ENCODE measurements around the gene ZC3HAV1L.
"Not testable (repeated sequence)": the region's sequence is repeated elsewhere in the genome, so short reads cannot be mapped to it uniquely, and the experiment has no call there.

Gene ZC3HAV1L

DNA sequence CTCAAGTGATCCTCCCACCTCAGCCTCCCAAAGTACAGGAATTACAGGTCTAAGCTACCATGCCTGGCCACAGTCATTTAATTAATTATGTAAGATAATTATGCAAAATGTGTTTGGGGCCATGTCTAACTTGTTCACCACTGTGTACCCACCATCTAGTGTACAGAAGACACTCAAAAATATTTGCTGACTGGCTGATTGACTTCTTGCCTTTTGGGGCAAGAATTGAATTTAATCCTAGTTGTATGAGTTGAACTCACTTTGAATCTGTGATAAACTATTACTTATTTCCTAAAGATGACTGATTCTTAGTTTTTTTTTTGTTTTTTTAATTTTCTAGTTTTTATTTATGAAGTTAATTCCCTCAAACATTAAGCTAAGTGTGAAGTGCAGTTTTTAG, 15.8 kb upstream of the ZC3HAV1L start:
- DNase-seq (ENCODE audit: low read depth) = no peak

DNA sequence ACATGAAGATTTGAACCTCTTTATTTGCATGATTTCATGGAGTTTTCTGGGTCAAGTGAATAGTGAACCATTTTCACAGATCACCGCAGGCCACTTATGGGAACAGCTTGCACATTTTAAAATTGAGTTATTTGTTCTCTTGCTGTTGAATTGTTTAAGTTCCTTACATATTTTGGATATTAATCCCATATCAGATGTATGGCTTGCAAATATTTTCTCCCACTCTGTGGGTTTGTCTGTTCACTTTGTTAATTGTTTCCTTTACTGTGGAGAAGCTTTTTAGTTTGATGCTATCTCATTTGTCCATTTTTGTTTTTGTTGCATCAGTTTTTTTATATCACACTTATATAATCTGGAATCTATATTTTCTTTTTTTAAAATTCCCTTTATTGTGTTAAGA, 14.1 kb upstream of the ZC3HAV1L start:
- no peak for DNase-seq (ENCODE audit: low read depth)

GRCh38 chr7:139049111-139049510, 13.3 kb upstream of the ZC3HAV1L start:
- DNase-seq (ENCODE audit: low read depth) = no peak

GRCh38 chr7:139047970-139048369, 12.1 kb upstream of the ZC3HAV1L start:
- DNase-seq (ENCODE audit: low read depth) = no peak

GRCh38 chr7:139046143-139046542, 10.3 kb upstream of the ZC3HAV1L start:
- no peak for DNase-seq (ENCODE audit: low read depth)

DNA sequence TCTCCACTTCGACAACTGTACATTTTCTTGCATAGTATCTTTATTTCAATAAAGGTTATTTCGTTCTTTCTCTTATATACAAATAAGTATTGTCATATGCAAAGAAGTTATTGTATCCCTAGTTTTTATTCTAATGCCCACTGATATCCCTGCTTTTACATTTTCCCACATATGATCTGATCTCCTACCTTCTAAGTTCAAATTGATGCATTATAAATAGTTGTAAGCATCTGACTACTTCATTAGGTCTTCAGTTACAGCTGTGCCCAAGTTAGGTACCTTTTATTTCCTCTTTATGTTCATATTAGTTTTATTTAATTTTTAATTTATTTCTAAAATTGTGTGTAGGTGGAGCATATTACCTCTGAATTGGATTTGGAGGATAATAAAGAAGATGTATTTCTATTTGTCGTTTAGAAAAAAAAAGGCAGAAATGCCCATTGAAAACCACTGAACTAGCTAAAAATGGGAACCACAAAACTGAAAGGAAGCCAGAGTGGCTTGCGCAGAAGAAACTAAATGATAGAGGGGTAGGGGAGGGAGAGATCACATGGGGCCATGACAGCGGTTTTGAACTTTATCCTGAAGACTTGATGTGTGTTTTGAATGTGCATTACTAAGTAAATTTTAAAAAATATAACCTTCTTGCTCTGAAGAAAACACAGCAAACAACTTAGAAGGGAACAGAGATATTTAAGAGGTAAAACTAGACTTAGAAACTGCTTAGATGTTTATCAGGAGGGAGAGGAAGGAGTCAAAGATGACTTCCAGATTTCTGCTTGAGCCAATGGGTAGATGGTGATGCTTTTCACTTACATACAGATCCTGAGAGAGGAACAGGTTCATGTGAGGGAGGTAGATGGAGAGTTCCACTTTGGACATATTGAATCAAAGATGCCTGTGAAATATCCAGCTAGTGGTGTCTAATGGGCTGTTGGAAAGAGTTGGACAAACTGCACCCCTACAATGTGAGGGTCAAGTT, 9.3 kb upstream of the ZC3HAV1L start:
- no peak for DNase-seq (ENCODE audit: low read depth)

DNA sequence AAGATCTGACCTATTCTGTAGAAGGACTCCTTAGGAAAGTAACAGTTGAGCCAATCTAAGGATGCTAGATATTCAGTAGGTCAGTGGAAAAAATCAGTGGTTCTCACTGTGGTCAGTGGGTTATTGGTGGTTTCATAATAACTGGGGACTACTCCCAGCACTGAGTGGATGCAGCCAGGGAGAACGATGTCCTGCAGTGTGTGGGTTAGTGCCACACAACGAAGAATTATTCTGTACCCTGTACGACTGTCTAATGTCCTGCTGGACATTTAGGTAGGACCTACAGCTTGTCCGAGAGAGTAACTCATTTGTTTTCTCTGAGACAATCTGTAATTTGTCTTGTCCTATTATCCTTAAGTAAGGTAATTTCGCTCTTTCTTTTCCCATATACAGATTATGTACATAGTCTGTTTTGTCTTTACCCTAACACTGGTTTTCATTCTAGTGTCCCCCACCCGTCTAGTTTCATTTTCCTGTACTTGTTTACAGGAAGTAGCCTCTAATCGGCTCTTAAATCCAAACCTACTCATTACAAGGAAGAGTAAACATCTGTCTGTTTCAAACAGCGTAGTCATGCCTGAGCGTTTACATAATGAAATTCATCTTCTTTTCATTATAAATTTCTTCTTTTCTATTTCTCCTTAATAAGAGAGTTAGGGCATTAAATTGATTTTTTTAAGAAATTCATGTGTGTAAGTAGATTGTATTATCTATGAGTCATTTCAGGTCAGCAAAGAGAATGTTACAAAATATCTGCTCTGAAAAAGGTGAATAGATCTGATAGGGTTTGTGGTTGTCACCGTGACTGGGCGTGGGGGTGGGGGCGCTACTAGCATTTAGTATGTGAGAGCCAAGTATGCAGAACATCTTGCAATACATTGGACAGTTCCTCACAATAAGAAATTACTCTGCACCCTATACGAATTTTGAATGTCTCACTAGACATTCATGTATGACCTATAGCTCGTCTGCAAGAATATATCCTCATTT, 8.3 kb upstream of the ZC3HAV1L start:
- no peak for DNase-seq (ENCODE audit: low read depth)

- DNase-seq (ENCODE audit: low read depth) = peak; percentile 32
Observed at GRCh38 chr7:139041378-139042085, 5.7 kb upstream of the ZC3HAV1L start.

DNA sequence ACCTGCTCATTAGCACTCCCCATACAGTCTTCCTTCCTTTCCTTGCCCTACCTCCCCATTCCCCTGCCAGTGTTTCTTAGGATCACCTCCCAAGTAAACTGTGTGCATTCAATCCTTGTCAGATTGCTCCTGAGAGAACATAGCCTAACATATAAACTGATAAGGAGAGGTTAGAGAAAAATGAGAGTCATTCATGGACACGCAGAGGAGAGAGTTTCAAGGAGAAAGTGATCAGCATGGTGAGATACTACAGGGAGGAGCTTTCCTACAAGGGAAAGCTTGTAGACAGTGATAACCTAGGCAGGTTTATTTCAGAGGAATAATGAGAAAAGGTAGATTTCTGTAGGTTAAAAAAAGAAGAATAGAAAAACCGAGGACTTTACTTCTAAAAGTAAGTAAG, 2.8 kb upstream of the ZC3HAV1L start:
- no peak for DNase-seq (ENCODE audit: low read depth)

GRCh38 chr7:139036901-139037300, 1.1 kb upstream of the ZC3HAV1L start:
- no peak for DNase-seq (ENCODE audit: low read depth)

DNA sequence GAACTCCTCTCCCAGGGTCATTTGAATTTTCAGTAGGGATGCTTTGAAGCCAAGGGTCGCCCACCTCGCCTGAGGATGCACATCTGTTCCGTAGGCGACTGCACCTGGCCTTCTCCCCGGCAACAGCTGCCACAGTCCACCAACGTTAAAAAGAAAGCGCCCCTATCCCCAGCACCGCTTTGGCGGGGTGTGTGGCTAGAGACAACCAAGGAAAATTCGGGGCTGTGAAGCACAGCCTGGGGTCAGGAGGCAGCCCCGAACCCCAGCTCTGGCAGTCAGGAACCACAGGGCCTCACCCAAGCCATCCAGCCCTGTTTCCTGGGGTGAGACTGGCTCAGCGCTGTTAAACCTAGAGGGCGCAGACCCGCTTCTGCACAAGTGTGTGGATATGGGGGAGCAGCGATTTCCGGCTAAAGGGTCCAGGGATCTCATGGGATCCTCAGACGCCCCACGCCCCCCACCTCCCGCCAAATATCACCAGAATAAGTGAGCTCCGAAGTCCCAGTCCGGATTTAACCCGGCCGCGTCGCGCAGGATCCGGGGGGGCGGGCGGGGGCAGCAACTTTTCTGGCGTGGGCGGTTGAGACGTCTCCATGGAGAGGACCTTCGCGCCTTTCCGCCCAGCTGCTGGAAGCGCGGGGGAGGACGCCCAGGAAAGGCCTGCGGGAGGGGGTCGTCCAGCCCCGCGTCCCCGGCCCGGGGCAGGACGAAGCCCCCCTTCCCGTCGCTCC, 822 bp downstream of the ZC3HAV1L start:
- DNase-seq (ENCODE audit: low read depth) = peak; percentile 59

- peak; percentile 65 for DNase-seq (ENCODE audit: low read depth)
Observed at GRCh38 chr7:139034336-139034735, 1.5 kb downstream of the ZC3HAV1L start.

DNA sequence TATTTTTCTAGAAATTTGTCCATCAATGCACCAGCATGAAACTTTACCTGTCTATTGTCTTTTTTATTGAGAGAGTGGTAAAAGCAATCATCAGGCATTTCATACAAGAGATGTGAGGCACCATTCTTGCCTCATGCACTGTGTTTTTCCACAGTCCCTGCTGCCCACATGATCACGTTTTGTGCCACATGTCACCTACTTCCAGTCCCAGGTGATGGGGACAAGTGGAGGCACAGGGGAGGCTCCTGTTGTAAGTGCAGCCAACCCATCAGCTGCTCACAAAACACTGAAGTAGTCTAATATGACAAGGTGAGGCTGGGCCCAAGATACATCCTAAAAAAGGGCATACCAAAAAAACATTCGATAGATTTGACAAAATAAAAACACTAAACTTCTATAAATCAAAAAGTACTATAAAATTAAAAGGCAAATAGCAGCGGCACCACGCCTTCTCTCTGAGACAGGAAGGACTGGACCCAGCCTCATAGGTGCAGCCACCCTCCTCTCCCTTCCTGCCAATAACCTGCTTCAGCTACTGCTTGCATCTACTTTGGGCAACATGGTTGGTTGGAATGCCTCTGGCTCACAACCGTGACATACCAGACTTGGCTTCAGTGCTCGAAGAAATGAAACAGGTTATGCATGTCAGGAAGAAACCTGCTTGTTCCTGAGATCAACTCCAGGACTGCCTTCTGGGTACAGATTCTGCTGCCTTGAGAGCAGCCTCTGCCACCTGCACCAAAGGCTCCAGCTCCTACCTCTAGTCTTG, 2.3 kb downstream of the ZC3HAV1L start:
- no peak for DNase-seq (ENCODE audit: low read depth)

- no peak for DNase-seq (ENCODE audit: low read depth)
Observed at GRCh38 chr7:139032473-139032872, 3.4 kb downstream of the ZC3HAV1L start.

GRCh38 chr7:139029353-139029752, 6.5 kb downstream of the ZC3HAV1L start:
- DNase-seq (ENCODE audit: low read depth) = no peak

DNA sequence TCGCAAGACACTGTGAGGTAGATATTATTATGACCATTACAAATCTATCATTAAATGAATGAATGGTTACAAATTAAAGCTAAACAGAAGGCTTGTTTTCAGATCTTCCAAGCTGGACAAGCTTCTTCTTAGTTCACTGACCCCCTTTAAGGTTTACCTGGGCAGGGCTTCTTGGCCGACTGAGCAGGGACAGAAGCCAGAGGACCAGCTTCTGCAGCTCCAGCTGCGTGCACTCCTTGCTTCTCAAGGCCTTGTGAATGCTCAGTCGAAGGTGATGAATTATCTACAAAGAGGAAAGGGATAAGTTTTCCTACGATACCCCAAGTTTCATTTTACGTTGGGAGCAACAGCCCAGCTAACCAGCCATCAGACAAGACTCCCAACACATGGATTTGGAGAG, 9.3 kb downstream of the ZC3HAV1L start:
- DNase-seq (ENCODE audit: low read depth) = no peak

GRCh38 chr7:139025861-139026260, 10.0 kb downstream of the ZC3HAV1L start:
- DNase-seq (ENCODE audit: low read depth) = not testable (repeated sequence)

DNA sequence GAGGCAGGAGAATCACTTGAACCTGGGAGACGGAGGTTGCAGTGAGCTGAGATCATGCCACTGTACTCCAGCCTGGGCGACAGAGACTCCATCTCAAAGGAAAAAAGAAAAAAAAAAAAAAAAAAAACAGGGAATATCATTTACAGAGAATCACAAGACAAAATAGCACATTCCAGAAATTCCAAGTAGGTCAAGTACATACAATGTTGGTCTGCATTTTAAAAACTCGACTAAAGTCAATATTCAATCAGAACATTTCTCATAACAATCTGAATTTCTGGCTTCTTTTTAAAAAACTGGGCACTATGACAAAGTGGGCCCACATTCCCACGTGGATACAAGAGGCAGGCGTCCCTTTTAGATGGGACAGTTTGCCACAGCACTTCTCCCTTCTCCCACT, 12.8 kb downstream of the ZC3HAV1L start:
- no peak for DNase-seq (ENCODE audit: low read depth)

GRCh38 chr7:139022286-139022685, 13.6 kb downstream of the ZC3HAV1L start:
- no peak for DNase-seq (ENCODE audit: low read depth)

- DNase-seq (ENCODE audit: low read depth) = no peak
Observed at GRCh38 chr7:139018910-139019309, 16.9 kb downstream of the ZC3HAV1L start.

Measured in ELR (cell line).